ENCODE results near the gene NLRP3. TPM values are rescaled to one million over a fixed set of nuclear protein-coding genes. Genes with fewer than 3 reads are reported as not detected.

NLRP3 gene
- total and polyA plus RNA-seq, 4 donors: 0.28 to 1.9 (median 0.61) TPM

DNA sequence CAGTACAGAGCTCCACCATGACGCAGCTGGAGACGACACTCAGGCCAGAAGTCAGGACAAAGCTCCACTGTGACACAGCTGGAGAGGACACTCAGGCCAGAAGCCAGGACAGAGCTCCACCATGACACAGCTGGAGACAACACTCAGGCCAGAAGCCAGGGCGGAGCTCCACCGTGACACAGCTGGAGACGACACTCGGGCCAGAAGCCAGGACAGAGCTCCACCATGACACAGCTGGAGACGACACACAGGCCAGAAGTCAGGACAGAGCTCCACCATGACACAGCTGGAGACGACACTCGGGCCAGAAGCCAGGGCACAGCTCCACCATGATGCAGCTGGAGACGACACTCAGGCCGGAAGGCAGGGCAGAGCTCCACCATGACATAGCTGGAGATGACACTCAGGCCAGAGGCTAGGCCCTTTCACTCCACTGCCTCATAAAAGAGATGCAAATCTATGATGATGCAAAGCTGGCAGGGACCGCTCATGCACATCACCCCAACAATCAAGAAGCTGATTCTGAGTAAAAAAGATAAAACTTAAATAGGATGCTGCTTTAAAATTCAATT, 55.6 kb downstream of the NLRP3 start:
- Histone ChIP-seq H3K36me3 (ENCODE audit: control insufficient read depth in 4 of 4, insufficient read depth in 3 of 4, low read depth in 1 of 4, low read length in 3 of 4) (no peaks in the 10 kb centered on the region), H3K27me3 (ENCODE audit: control insufficient read depth in 4 of 4, insufficient read depth in 4 of 4, low read length in 3 of 4) (peaks cover 0 to 8% (median 2%) of the 10 kb centered on the region in 4 donors), H3K4me3 (ENCODE audit: low read depth in 1 of 3, low read length in 3 of 3) (no peak overlapping the region), H3K9me3 (ENCODE audit: control insufficient read depth in 4 of 4, low read length in 3 of 4) (no peaks in the 10 kb centered on the region), H3K4me1 (ENCODE audit: control insufficient read depth in 4 of 4, insufficient read depth in 4 of 4, low read length in 3 of 4) (no peaks in the 10 kb centered on the region), H3K9ac (ENCODE audit: low read depth in 1 of 2, low read length in 2 of 2) (no peak overlapping the region), H3K27ac (ENCODE audit: low read depth in 1 of 2, low read length in 2 of 2) (no peak overlapping the region)
- 74% methylated on average over 12 of the region's 12 CpGs for WGBS
- no peak for DNase-seq (ENCODE audit: low spot score)
- no peak for TF ChIP-seq ATF3 (IDR thresholded peaks at IDR 0.05)
- TF ChIP-seq MAX (IDR thresholded peaks at IDR 0.05): no peak
- TF ChIP-seq, protein P1, sequence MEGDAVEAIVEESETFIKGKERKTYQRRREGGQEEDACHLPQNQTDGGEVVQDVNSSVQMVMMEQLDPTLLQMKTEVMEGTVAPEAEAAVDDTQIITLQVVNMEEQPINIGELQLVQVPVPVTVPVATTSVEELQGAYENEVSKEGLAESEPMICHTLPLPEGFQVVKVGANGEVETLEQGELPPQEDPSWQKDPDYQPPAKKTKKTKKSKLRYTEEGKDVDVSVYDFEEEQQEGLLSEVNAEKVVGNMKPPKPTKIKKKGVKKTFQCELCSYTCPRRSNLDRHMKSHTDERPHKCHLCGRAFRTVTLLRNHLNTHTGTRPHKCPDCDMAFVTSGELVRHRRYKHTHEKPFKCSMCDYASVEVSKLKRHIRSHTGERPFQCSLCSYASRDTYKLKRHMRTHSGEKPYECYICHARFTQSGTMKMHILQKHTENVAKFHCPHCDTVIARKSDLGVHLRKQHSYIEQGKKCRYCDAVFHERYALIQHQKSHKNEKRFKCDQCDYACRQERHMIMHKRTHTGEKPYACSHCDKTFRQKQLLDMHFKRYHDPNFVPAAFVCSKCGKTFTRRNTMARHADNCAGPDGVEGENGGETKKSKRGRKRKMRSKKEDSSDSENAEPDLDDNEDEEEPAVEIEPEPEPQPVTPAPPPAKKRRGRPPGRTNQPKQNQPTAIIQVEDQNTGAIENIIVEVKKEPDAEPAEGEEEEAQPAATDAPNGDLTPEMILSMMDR (IDR thresholded peaks at IDR 0.05; ENCODE audit: low read depth, low read length, missing input control): no peak
- TF ChIP-seq RXRA (IDR thresholded peaks at IDR 0.05): no peak
- TF ChIP-seq EGR1 (IDR thresholded peaks at IDR 0.05; ENCODE audit: low read depth in 2 of 2): no peak
- TF ChIP-seq, protein P2, sequence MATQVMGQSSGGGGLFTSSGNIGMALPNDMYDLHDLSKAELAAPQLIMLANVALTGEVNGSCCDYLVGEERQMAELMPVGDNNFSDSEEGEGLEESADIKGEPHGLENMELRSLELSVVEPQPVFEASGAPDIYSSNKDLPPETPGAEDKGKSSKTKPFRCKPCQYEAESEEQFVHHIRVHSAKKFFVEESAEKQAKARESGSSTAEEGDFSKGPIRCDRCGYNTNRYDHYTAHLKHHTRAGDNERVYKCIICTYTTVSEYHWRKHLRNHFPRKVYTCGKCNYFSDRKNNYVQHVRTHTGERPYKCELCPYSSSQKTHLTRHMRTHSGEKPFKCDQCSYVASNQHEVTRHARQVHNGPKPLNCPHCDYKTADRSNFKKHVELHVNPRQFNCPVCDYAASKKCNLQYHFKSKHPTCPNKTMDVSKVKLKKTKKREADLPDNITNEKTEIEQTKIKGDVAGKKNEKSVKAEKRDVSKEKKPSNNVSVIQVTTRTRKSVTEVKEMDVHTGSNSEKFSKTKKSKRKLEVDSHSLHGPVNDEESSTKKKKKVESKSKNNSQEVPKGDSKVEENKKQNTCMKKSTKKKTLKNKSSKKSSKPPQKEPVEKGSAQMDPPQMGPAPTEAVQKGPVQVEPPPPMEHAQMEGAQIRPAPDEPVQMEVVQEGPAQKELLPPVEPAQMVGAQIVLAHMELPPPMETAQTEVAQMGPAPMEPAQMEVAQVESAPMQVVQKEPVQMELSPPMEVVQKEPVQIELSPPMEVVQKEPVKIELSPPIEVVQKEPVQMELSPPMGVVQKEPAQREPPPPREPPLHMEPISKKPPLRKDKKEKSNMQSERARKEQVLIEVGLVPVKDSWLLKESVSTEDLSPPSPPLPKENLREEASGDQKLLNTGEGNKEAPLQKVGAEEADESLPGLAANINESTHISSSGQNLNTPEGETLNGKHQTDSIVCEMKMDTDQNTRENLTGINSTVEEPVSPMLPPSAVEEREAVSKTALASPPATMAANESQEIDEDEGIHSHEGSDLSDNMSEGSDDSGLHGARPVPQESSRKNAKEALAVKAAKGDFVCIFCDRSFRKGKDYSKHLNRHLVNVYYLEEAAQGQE (IDR thresholded peaks at IDR 0.05): no peak
- no peak for TF ChIP-seq GABPA (IDR thresholded peaks at IDR 0.05 in 1 of 2, conservative IDR thresholded peaks at IDR 0.05 in 1 of 2)
- TF ChIP-seq YY1 (IDR thresholded peaks at IDR 0.05): no peak
- TF ChIP-seq HNF4A (conservative IDR thresholded peaks at IDR 0.05): no peak

DNA sequence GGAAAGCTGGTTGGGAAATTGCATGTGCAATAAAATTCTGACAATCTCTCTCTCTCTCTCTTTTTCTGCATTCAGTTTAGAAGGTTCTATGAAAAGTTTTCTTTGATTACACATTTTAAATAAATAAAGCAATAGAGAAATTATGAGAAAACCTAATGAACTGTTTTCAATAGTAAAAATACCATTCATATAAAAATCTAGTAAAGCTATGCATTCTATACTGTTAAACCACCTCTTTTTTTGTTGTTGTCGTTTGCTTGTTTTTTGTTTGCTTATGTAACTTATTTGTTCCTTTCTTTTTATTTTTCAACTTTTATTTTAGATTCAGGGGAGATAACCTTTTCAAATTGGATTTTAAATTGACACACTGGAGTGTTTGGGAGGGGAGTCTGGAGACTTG, 56.1 kb downstream of the NLRP3 start:
- no peak overlapping the region for H3K9ac ChIP-seq (ENCODE audit: low read depth in 1 of 2, low read length in 2 of 2)
- 64% methylated on average over 1 of the region's 1 CpG for WGBS
- no peaks in the 10 kb centered on the region for H3K36me3 ChIP-seq (ENCODE audit: control insufficient read depth in 4 of 4, insufficient read depth in 3 of 4, low read depth in 1 of 4, low read length in 3 of 4)
- no peak for DNase-seq (ENCODE audit: low spot score)
- no peak overlapping the region for H3K27ac ChIP-seq (ENCODE audit: low read depth in 1 of 2, low read length in 2 of 2)
- TF ChIP-seq NR2F2 (IDR thresholded peaks at IDR 0.05) (no peak), HNF4G (IDR thresholded peaks at IDR 0.05) (no peak), FOXA1 (IDR thresholded peaks at IDR 0.05) (no peak), JUND (IDR thresholded peaks at IDR 0.05) (no peak), EGR1 (IDR thresholded peaks at IDR 0.05; ENCODE audit: low read depth in 2 of 2) (no peak), ZBTB33 (IDR thresholded peaks at IDR 0.05) (no peak), RXRA (IDR thresholded peaks at IDR 0.05) (no peak), GABPA (IDR thresholded peaks at IDR 0.05 in 1 of 2, conservative IDR thresholded peaks at IDR 0.05 in 1 of 2) (no peak), MAX (IDR thresholded peaks at IDR 0.05) (no peak)
- TF ChIP-seq, protein P1 (IDR thresholded peaks at IDR 0.05; ENCODE audit: low read depth, low read length, missing input control): no peak
- no peaks in the 10 kb centered on the region for H3K9me3 ChIP-seq (ENCODE audit: control insufficient read depth in 4 of 4, low read length in 3 of 4)
- no peak overlapping the region for H3K4me3 ChIP-seq (ENCODE audit: low read depth in 1 of 3, low read length in 3 of 3)
- H3K4me1 ChIP-seq (ENCODE audit: control insufficient read depth in 4 of 4, insufficient read depth in 4 of 4, low read length in 3 of 4): no peaks in the 10 kb centered on the region
- peaks cover 0 to 8% (median 2%) of the 10 kb centered on the region in 4 donors for H3K27me3 ChIP-seq (ENCODE audit: control insufficient read depth in 4 of 4, insufficient read depth in 4 of 4, low read length in 3 of 4)
